Measurements from ENCODE around the gene VTI1A. TPM values are rescaled to one million over a fixed set of nuclear protein-coding genes. Genes with fewer than 3 reads are reported as not detected.
A peak's percentile ranks its signal among the peaks of the same experiment; 100 is the strongest.

VTI1A gene
- total and polyA plus RNA-seq, 2 experiments from 2014 or later, result 26.8 to 31.0 TPM

DNA sequence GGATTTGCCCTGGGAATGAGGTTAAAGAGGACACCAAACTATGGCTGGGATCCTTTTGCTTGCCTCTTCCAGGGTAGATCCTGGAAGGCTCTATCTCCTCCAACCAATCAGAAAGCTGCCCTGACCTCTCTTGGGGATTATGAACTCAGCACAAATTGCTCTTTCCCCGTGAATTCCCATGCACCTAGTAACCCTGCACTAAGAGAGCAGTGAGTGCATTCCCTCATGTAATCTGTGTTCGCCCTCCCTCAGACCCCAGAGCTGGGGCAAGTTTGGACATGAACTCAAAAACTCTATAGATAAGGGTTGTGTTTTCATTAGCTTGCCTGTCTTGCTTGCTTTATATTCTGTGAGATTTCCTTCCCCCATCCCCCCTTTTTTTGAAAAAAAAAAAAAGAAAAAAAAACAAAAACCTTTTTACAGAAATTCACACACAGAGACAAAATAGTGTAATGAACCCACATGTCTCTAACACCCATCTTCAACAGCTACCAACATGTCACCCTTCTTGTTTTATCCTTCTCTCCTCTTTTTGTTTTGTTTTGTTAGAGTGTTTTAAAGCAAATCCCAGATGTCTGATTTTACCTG lies 277.5 kb downstream of the VTI1A start:
- TF ChIP-seq, protein P1, sequence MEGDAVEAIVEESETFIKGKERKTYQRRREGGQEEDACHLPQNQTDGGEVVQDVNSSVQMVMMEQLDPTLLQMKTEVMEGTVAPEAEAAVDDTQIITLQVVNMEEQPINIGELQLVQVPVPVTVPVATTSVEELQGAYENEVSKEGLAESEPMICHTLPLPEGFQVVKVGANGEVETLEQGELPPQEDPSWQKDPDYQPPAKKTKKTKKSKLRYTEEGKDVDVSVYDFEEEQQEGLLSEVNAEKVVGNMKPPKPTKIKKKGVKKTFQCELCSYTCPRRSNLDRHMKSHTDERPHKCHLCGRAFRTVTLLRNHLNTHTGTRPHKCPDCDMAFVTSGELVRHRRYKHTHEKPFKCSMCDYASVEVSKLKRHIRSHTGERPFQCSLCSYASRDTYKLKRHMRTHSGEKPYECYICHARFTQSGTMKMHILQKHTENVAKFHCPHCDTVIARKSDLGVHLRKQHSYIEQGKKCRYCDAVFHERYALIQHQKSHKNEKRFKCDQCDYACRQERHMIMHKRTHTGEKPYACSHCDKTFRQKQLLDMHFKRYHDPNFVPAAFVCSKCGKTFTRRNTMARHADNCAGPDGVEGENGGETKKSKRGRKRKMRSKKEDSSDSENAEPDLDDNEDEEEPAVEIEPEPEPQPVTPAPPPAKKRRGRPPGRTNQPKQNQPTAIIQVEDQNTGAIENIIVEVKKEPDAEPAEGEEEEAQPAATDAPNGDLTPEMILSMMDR (conservative IDR thresholded peaks at IDR 0.05; ENCODE audit: low read depth in 2 of 2), result no peak
- TF ChIP-seq ZNF331 (CRISPR knock-in tag; IDR thresholded peaks at IDR 0.05; ENCODE audit: low read depth), result no peak
- no peak for TF ChIP-seq ZNF114 (CRISPR knock-in tag; IDR thresholded peaks at IDR 0.05)
- TF ChIP-seq STAT1 (IDR thresholded peaks at IDR 0.05; ENCODE audit: unreplicated experiment), result no peak
- TF ChIP-seq, protein P2, sequence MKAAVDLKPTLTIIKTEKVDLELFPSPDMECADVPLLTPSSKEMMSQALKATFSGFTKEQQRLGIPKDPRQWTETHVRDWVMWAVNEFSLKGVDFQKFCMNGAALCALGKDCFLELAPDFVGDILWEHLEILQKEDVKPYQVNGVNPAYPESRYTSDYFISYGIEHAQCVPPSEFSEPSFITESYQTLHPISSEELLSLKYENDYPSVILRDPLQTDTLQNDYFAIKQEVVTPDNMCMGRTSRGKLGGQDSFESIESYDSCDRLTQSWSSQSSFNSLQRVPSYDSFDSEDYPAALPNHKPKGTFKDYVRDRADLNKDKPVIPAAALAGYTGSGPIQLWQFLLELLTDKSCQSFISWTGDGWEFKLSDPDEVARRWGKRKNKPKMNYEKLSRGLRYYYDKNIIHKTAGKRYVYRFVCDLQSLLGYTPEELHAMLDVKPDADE (IDR thresholded peaks at IDR 0.05), result no peak
- no peak for TF ChIP-seq POLR2AphosphoS5 (IDR thresholded peaks at IDR 0.05; ENCODE audit: low read depth)
- no peak for TF ChIP-seq EZH2phosphoT487 (IDR thresholded peaks at IDR 0.05; ENCODE audit: unreplicated experiment)
- no peak for TF ChIP-seq JUNB (IDR thresholded peaks at IDR 0.05; ENCODE audit: unreplicated experiment)
- TF ChIP-seq, protein P3, sequence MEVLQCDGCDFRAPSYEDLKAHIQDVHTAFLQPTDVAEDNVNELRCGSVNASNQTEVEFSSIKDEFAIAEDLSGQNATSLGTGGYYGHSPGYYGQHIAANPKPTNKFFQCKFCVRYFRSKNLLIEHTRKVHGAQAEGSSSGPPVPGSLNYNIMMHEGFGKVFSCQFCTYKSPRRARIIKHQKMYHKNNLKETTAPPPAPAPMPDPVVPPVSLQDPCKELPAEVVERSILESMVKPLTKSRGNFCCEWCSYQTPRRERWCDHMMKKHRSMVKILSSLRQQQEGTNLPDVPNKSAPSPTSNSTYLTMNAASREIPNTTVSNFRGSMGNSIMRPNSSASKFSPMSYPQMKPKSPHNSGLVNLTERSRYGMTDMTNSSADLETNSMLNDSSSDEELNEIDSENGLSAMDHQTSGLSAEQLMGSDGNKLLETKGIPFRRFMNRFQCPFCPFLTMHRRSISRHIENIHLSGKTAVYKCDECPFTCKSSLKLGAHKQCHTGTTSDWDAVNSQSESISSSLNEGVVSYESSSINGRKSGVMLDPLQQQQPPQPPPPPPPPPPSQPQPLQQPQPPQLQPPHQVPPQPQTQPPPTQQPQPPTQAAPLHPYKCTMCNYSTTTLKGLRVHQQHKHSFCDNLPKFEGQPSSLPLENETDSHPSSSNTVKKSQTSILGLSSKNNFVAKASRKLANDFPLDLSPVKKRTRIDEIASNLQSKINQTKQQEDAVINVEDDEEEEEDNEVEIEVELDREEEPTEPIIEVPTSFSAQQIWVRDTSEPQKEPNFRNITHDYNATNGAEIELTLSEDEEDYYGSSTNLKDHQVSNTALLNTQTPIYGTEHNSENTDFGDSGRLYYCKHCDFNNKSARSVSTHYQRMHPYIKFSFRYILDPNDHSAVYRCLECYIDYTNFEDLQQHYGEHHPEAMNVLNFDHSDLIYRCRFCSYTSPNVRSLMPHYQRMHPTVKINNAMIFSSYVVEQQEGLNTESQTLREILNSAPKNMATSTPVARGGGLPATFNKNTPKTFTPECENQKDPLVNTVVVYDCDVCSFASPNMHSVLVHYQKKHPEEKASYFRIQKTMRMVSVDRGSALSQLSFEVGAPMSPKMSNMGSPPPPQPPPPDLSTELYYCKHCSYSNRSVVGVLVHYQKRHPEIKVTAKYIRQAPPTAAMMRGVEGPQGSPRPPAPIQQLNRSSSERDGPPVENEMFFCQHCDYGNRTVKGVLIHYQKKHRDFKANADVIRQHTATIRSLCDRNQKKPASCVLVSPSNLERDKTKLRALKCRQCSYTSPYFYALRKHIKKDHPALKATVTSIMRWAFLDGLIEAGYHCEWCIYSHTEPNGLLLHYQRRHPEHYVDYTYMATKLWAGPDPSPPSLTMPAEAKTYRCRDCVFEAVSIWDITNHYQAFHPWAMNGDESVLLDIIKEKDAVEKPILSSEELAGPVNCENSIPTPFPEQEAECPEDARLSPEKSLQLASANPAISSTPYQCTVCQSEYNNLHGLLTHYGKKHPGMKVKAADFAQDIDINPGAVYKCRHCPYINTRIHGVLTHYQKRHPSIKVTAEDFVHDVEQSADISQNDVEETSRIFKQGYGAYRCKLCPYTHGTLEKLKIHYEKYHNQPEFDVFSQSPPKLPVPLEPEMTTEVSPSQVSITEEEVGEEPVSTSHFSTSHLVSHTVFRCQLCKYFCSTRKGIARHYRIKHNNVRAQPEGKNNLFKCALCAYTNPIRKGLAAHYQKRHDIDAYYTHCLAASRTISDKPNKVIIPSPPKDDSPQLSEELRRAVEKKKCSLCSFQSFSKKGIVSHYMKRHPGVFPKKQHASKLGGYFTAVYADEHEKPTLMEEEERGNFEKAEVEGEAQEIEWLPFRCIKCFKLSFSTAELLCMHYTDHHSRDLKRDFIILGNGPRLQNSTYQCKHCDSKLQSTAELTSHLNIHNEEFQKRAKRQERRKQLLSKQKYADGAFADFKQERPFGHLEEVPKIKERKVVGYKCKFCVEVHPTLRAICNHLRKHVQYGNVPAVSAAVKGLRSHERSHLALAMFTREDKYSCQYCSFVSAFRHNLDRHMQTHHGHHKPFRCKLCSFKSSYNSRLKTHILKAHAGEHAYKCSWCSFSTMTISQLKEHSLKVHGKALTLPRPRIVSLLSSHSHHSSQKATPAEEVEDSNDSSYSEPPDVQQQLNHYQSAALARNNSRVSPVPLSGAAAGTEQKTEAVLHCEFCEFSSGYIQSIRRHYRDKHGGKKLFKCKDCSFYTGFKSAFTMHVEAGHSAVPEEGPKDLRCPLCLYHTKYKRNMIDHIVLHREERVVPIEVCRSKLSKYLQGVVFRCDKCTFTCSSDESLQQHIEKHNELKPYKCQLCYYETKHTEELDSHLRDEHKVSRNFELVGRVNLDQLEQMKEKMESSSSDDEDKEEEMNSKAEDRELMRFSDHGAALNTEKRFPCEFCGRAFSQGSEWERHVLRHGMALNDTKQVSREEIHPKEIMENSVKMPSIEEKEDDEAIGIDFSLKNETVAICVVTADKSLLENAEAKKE (CRISPR knock-in tag; IDR thresholded peaks at IDR 0.05), result no peak
- no peak for TF ChIP-seq NANOG (IDR thresholded peaks at IDR 0.05; ENCODE audit: borderline replicate concordance)
- TF ChIP-seq, protein P4, sequence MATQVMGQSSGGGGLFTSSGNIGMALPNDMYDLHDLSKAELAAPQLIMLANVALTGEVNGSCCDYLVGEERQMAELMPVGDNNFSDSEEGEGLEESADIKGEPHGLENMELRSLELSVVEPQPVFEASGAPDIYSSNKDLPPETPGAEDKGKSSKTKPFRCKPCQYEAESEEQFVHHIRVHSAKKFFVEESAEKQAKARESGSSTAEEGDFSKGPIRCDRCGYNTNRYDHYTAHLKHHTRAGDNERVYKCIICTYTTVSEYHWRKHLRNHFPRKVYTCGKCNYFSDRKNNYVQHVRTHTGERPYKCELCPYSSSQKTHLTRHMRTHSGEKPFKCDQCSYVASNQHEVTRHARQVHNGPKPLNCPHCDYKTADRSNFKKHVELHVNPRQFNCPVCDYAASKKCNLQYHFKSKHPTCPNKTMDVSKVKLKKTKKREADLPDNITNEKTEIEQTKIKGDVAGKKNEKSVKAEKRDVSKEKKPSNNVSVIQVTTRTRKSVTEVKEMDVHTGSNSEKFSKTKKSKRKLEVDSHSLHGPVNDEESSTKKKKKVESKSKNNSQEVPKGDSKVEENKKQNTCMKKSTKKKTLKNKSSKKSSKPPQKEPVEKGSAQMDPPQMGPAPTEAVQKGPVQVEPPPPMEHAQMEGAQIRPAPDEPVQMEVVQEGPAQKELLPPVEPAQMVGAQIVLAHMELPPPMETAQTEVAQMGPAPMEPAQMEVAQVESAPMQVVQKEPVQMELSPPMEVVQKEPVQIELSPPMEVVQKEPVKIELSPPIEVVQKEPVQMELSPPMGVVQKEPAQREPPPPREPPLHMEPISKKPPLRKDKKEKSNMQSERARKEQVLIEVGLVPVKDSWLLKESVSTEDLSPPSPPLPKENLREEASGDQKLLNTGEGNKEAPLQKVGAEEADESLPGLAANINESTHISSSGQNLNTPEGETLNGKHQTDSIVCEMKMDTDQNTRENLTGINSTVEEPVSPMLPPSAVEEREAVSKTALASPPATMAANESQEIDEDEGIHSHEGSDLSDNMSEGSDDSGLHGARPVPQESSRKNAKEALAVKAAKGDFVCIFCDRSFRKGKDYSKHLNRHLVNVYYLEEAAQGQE (IDR thresholded peaks at IDR 0.05; ENCODE audit: unreplicated experiment), result no peak
- TF ChIP-seq EZH2 (IDR thresholded peaks at IDR 0.05; ENCODE audit: low read depth, unreplicated experiment), result no peak
- TF ChIP-seq CREB1 (CRISPR knock-in tag; IDR thresholded peaks at IDR 0.05; ENCODE audit: low read depth), result no peak
- Histone ChIP-seq H3K79me2 (replicated peaks; ENCODE audit: insufficient read depth) (no peaks in the 10 kb centered on the region), H2AFZ (no peak overlapping the region), H3K9me2 (ENCODE audit: insufficient read depth) (no peaks in the 10 kb centered on the region), H3K4me1 (ENCODE audit: insufficient read depth) (peaks cover 42% of the 10 kb centered on the region), H4K20me1 (replicated peaks; ENCODE audit: insufficient read depth) (no peaks in the 10 kb centered on the region), H3K27me3 (ENCODE audit: insufficient read depth) (no peaks in the 10 kb centered on the region), H3K27ac (ENCODE audit: low read depth) (no peak overlapping the region), H3K4me3 (no peak overlapping the region), H3F3A (replicated peaks; ENCODE audit: low read depth) (no peaks in the 10 kb centered on the region), H3K4me2 (no peak overlapping the region), H3K36me3 (ENCODE audit: insufficient read depth) (no peaks in the 10 kb centered on the region)
- Mint-ChIP-seq H3K36me3 (ENCODE audit: low read depth) (peaks cover 4% of the 10 kb centered on the region; the same call in 1 of the 3 replicates), H3K27me3 (ENCODE audit: insufficient read depth, low read depth, poor library complexity) (no peaks in the 10 kb centered on the region), H3K9me3 (no peaks in the 10 kb centered on the region), H3K27ac (peak overlapping the region; percentile 80; the same call in 1 of the 2 replicates), H3K4me3 (no peak overlapping the region), H3K4me1 (peaks cover 50% of the 10 kb centered on the region)
- DNase-seq (ENCODE audit: low spot score) (no peak), ATAC-seq (peak; percentile 43; the same call in 2 of the 3 replicates)
